Hematopoietic multipotent progenitor cell treated with erythropoietin and hydrocortisone succinate and interleukin-3 and kit ligand, for 4 days (in vitro differentiated cells): Measurements from ENCODE around the gene CDC73.
"Not testable (repeated sequence)": the region's sequence is repeated elsewhere in the genome, so short reads cannot be mapped to it uniquely, and the experiment has no call there.

Source experiments
- DNase-seq: peaks from one replicate; pipeline ENCODE4 v3.0.0-alpha.2; 2015

Gene CDC73

GRCh38 chr1:193237381-193237978 is 115.6 kb downstream of the CDC73 start:
- no peak for DNase-seq

GRCh38 chr1:193240609-193241008 is 118.8 kb downstream of the CDC73 start:
- no peak for DNase-seq

GRCh38 chr1:193241132-193241827 is 119.4 kb downstream of the CDC73 start:
- DNase-seq, result no peak

GRCh38 chr1:193242000-193242399 is 120.2 kb downstream of the CDC73 start:
- DNase-seq, result no peak

- DNase-seq, result no peak
Measured at GRCh38 chr1:193249187-193249586, 127.4 kb downstream of the CDC73 start.

- no peak for DNase-seq
Measured at GRCh38 chr1:193251950-193252349, 130.1 kb downstream of the CDC73 start.

- no peak for DNase-seq
Measured at GRCh38 chr1:193256019-193256418, 134.2 kb downstream of the CDC73 start.

GRCh38 chr1:193259636-193260035 is 137.8 kb downstream of the CDC73 start:
- no peak for DNase-seq

GRCh38 chr1:193260056-193260745 is 138.4 kb downstream of the CDC73 start:
- no peak for DNase-seq

GRCh38 chr1:193260896-193261295 is 139.1 kb downstream of the CDC73 start:
- DNase-seq, result no peak

GRCh38 chr1:193262661-193263060 is 140.8 kb downstream of the CDC73 start:
- no peak for DNase-seq

- DNase-seq, result peak; percentile 20
Measured at GRCh38 chr1:193264313-193265065, 142.7 kb downstream of the CDC73 start.

GRCh38 chr1:193265716-193266115 is 143.9 kb downstream of the CDC73 start:
- no peak for DNase-seq

GRCh38 chr1:193266794-193267193 is 145.0 kb downstream of the CDC73 start:
- not testable (repeated sequence) for DNase-seq

GRCh38 chr1:193270996-193271395 is 149.2 kb downstream of the CDC73 start:
- no peak for DNase-seq

- no peak for DNase-seq
Measured at GRCh38 chr1:193275773-193276172, 153.9 kb downstream of the CDC73 start.

GRCh38 chr1:193278968-193279367 is 157.1 kb downstream of the CDC73 start:
- DNase-seq, result no peak

GRCh38 chr1:193281894-193282293 is 160.1 kb downstream of the CDC73 start:
- no peak for DNase-seq

- DNase-seq, result no peak
Measured at GRCh38 chr1:193283016-193283415, 161.2 kb downstream of the CDC73 start.

GRCh38 chr1:193284219-193284618 is 162.4 kb downstream of the CDC73 start:
- DNase-seq, result no peak

GRCh38 chr1:193285641-193286040 is 163.8 kb downstream of the CDC73 start:
- no peak for DNase-seq

- not testable (repeated sequence) for DNase-seq
Measured at GRCh38 chr1:193288548-193289080, 166.8 kb downstream of the CDC73 start.

GRCh38 chr1:193293726-193294125 is 171.9 kb downstream of the CDC73 start:
- DNase-seq, result no peak
